Dermis microvascular lymphatic vessel endothelial cell (primary cell): ENCODE measurements around the gene PTGER2. TPM values are rescaled to one million over a fixed set of nuclear protein-coding genes. Genes with fewer than 3 reads are reported as not detected.

ENCODE experiments used
- DNase-seq, 2 donors: peaks; one replicate each; pipeline versions ENCODE4 v3.0.0 to v3.0.0-alpha.2; 2010; ENCODE audit warnings: low read depth in 2 of 2
- total RNA-seq: library from RNA; depleted of rRNA; stranded (reverse); fragments of >200 nt; gene quantifications from 2 replicates; pipeline ENCODE4 v1.2.1, GENCODE V29; 2014

PTGER2 gene
- total RNA-seq, 1 donor from 2014 or later = not detected

- peak in 1 of 2 donors; percentile 87 for DNase-seq
These were observed 24.1 kb downstream of the PTGER2 start for GRCh38 chr14:52338051-52338681.

- no peak for DNase-seq
These were observed 25.1 kb downstream of the PTGER2 start for GRCh38 chr14:52339262-52339661.

DNA sequence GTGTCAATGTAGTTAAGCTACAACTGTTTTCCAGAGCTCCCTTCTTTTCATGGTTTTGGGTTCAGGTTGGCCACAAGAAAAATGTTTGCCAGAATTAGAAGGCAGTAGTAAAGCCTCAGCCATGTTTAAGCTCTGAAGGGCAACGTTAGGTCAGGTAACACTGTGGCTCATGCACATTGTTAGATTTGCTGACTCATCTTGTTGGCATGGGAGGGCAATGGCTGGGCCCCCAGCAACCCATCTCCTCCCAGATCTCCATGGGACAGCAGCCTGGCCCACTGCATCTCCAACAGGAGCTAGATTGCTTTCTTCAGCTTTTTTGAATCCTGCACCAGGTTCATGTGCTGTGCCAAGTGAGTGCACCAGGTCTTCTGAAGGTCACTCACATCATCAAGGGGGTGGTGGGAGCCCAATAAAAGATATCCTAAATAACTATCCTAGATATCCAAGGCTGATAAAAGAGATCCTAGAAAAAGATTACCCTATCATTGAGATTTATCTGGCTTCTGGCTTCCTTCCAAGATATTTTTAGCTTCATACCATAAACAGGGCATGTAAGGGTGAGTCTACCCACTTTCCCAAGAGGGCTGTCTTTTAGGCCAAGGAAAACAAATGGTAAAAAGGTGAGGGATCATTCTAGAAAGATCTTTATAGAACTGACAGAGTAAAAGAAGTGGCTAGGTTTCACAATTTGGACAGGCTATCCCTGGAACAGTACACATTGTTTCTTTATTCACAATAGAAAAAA is 28.9 kb downstream of the PTGER2 start:
- peak in 1 of 2 donors; percentile 11 for DNase-seq

- DNase-seq = no peak
These were observed 32.7 kb downstream of the PTGER2 start for GRCh38 chr14:52346778-52347177.

DNA sequence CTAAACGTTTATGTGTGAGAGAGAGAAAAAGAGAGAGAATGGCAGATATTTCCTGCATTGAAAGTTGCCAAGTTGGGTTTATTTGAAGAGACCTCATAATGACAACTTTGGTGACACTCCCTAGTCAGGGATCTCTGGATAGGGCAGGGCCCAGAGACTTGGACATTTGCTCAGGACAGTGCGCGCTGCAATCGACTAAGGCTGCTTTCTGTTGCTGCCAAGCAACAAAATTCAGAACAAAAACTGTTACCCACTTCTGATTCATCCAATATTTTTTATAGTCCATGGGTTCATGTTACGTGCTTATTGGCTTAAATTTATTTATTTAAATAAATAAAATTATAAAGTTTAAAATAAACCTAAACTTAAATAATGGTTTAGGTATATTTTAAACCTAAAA is 34.2 kb downstream of the PTGER2 start:
- DNase-seq = no peak

GRCh38 chr14:52348776-52349175 is 34.7 kb downstream of the PTGER2 start:
- no peak for DNase-seq

- DNase-seq = no peak
These were observed 35.6 kb downstream of the PTGER2 start for GRCh38 chr14:52349731-52350130.

- no peak for DNase-seq
These were observed 36.3 kb downstream of the PTGER2 start for GRCh38 chr14:52350445-52350844.

DNA sequence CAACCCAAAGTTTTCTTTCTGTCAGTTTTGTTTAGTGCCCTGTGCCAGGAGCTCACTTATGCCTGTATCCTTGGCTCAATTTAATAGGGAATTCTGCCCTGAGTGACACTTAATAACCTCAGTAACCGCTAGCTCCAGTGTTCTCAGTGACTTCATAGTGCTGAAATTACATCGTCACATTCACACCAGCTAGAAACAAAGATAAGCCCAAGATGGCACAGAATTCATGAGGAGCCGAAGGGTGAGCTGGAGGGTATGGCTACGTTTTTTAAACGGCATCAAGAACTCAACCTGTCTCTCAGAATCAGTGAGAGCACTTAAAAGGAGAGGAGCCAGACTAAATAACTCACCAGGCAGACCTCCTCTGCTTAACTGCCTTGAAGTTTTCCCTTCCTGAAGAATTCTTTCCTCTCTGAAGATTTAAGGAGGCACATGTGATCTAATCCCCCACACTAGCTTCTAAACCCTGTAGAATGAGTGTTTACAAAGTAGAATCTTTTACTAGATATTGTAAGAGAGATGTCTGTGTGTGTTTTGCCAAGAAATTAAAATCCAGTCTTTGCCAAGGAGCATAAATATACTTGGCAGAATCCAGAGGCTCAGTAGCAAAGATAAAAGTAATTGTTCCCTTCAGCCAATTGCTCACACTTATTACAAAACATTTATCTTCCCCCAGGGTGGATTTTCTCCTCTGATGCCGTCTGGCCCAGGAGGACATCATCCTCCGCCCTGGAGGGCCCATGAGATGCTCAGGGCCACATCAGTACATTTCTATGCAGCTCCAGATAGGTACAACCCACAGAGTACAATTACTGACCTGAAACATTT is 37.3 kb downstream of the PTGER2 start:
- DNase-seq = no peak

- no peak for DNase-seq
These were observed 38.0 kb downstream of the PTGER2 start for GRCh38 chr14:52352061-52352491.

- no peak for DNase-seq
These were observed 38.5 kb downstream of the PTGER2 start for GRCh38 chr14:52352569-52352968.

- DNase-seq = no peak
These were observed 40.1 kb downstream of the PTGER2 start for GRCh38 chr14:52354242-52354641.

DNA sequence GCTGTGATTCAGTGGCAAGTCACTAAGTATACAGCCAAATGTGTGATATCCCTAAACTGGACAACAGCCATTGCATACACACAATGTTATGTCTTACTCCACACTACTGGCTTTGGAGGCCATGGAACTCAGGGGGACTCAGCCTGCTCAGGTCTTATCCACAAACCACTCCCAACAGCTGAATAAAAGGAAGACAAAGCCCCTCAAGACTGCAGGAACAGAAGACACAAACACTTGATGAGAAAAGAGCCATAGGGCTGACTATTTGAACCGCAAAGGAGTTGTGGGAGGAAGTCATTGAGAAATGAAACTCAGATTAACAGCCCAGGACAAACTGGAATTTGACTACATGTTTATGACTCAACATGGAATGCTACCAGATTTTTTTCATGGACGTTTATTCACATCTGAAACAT is 40.9 kb downstream of the PTGER2 start:
- no peak for DNase-seq

GRCh38 chr14:52355526-52355925 is 41.4 kb downstream of the PTGER2 start:
- DNase-seq = no peak

DNA sequence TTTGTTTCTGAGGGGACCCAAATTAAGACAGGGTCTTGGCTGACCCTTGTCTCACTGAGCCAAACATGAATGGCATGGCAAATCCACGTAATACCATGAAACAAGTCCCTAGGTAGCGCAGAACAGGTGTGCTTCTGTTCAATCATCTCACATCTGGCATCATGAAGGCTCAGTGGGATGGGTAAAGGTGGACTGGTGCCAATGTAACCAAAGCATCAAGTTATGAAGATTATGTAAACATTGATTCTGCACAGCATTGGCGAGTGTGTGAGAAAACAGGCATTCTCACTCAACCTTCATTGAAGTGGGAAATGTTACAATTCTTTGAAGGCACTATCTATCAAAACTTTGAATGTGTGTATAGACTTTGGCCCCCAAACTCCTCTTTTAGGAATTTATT is 41.9 kb downstream of the PTGER2 start:
- DNase-seq = no peak

DNA sequence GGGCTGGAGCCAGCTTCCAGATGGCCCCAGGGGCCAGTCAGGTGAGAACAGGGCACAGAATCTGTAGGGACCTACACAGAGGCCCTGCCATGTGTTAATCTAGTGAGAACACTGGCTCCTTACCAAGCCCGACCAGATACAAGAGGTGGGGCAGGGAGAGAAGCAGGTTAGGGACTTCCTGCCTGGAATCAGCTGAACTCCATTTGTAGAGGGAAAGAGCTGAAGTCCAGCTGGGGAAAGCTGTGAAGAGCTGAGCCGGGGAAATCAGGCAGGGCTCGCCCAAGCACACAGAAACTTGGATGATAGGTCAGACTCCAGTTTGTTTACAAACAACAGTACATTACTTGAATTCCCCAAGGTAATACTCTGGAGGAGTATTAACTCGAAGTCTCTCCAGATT is 46.7 kb downstream of the PTGER2 start:
- no peak for DNase-seq

DNA sequence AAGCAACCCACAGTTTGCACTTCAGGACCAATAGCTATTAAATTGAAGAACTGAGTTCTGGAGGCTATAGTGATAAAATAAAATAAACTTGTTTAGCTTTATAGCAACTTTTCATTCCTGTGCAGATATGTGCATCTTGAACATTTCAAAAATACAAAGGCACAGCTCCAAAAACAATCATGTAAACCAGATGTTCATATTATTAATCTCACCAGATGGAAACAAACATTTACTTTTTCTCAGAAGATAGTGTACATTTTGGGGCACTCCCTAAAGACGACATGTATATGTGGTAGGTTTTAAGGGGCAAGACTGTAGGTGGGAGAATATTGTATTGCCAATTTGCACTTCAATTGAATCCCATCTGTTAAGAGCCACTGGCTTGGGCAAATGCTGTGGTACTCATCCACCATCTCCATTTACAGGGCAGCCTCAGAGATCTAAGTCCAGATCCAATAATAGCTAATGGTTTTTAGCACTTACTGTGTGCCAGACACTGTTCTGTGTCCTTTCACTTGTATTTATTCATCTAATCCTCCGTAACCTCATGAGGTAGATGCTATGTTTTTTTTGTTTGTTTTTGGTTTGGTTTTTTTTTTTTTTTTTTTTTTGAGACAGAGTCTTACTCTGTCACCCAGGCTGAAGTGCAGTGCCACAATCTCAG is 49.1 kb downstream of the PTGER2 start:
- DNase-seq = no peak

DNA sequence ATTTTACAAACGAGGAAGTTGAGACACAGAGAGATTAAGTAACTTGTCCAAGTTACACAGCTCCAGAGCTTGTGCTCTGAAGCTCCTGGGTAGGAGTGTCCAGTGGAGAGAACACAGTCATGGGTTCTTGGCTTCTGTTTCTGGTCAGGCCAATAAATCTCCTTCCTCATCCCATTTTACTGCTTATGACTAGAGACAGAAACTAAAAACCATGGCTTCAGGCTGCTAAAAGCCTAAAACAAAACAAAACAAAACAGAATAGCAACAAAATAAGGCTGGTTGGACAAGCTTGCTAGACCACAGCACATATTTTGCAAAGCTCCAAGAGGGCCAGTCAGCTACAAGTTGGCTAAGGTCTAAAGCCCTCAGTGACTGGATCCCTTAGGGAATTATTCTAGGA is 49.8 kb downstream of the PTGER2 start:
- no peak for DNase-seq

GRCh38 chr14:52365071-52365470 is 51.0 kb downstream of the PTGER2 start:
- no peak for DNase-seq

DNA sequence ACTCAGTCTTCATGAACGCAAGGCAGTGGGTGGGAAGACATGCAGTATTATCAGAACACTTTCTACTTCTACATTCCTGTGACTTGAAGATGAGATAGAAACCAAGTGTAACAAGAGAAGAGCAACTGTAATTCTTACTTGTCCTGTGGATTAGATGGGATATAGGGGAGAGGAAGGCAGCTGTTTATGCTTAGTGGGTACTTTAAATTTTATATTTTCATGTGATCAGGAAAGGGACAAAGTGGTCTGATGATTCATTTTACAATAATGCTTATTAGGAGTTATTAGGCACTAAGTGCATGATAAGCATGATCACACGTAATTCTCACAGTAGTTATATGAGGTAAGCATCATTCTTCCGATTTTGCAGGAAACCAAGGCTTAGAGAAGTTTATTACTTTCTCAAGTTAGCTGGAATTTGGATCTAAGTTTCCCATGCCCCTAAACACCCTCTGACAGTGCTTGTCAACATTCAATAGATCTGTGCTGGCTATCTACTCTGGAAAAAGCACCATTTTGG is 52.7 kb downstream of the PTGER2 start:
- no peak for DNase-seq

DNA sequence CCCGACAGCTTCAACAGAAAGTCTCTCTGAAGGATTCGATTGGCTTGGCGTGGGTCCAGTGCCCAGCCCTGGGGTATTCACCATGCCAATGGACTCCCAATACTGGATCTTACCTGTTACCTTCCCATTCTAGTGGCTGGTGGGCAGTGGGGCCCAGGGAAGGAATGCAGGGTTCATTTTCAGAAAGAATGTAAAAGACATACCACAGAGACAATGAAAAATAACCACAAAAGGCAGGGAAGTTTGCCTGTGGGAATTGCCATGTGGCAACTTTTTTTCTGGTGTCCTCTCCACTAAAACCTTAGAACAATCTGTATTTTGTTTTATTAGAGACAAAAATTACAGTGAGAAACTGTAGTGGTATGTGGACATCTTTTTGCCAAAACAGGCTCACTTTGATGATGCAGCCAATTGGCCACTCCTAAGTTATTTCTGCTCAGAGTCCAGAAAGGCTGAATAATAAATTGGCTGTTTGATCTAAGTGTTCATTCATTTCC is 55.2 kb downstream of the PTGER2 start:
- no peak for DNase-seq
